Neuron (in vitro differentiated cells): Measurements from ENCODE around the gene PRR33.

Experiments
- H2AFZ ChIP-seq: one replicate; pipeline ENCODE4 v1.6.1; 2013; ENCODE audit warnings: low read depth, mild to moderate bottlenecking, inconsistent platforms, low read length, moderate library complexity
- H3K27me3 ChIP-seq: one replicate; pipeline ENCODE4 v1.6.1; 2013; ENCODE audit warnings: low read length; ENCODE audit not compliant: insufficient read depth
- H3K36me3 ChIP-seq: one replicate; pipeline ENCODE4 v1.6.1; 2013; ENCODE audit warnings: low read length; ENCODE audit not compliant: insufficient read depth
- H3K4me1 ChIP-seq: one replicate; pipeline ENCODE4 v1.6.1; 2013; ENCODE audit warnings: low read length; ENCODE audit not compliant: insufficient read depth
- H3K4me3 ChIP-seq: 2 replicates; pipeline ENCODE4 v1.5.1; 2013; ENCODE audit warnings: mild to moderate bottlenecking, low read length, moderate library complexity
- H3K9me3 ChIP-seq: one replicate; pipeline ENCODE4 v1.6.1; 2013; ENCODE audit warnings: low read length

The PRR33 gene

GRCh38 chr11:1883346-1884302 lies 8.1 kb downstream of the PRR33 start:
- Histone ChIP-seq H3K4me3 (no peak overlapping the region), H3K27me3 (peaks cover 7% of the 10 kb centered on the region), H3K4me1 (no peaks in the 10 kb centered on the region), H3K9me3 (no peaks in the 10 kb centered on the region), H2AFZ (no peak overlapping the region), H3K36me3 (no peaks in the 10 kb centered on the region)

- H3K9me3 ChIP-seq, result no peaks in the 10 kb centered on the region
- no peaks in the 10 kb centered on the region for H3K27me3 ChIP-seq
- H2AFZ ChIP-seq, result no peak overlapping the region
- no peaks in the 10 kb centered on the region for H3K4me1 ChIP-seq
- H3K4me3 ChIP-seq, result no peak overlapping the region
- H3K36me3 ChIP-seq, result no peaks in the 10 kb centered on the region
These were observed 9.1 kb downstream of the PRR33 start for GRCh38 chr11:1882265-1883238.

GRCh38 chr11:1881442-1882264 lies 10.0 kb downstream of the PRR33 start:
- Histone ChIP-seq H2AFZ (no peak overlapping the region), H3K4me1 (peaks cover 2% of the 10 kb centered on the region), H3K4me3 (no peak overlapping the region), H3K9me3 (no peaks in the 10 kb centered on the region), H3K27me3 (no peaks in the 10 kb centered on the region), H3K36me3 (no peaks in the 10 kb centered on the region)

GRCh38 chr11:1880746-1881441 lies 10.8 kb downstream of the PRR33 start:
- Histone ChIP-seq H3K36me3 (no peaks in the 10 kb centered on the region), H3K4me1 (peaks cover 2% of the 10 kb centered on the region), H3K9me3 (no peaks in the 10 kb centered on the region), H3K4me3 (no peak overlapping the region), H2AFZ (no peak overlapping the region), H3K27me3 (no peaks in the 10 kb centered on the region)

- H3K27me3 ChIP-seq, result no peaks in the 10 kb centered on the region
- no peaks in the 10 kb centered on the region for H3K9me3 ChIP-seq
- peaks cover 2% of the 10 kb centered on the region for H3K4me1 ChIP-seq
- H2AFZ ChIP-seq, result no peak overlapping the region
- H3K4me3 ChIP-seq, result no peak overlapping the region
- no peaks in the 10 kb centered on the region for H3K36me3 ChIP-seq
These were observed 11.6 kb downstream of the PRR33 start for GRCh38 chr11:1879941-1880720.

GRCh38 chr11:1879342-1879940 lies 12.3 kb downstream of the PRR33 start:
- Histone ChIP-seq H3K4me3 (no peak overlapping the region), H3K9me3 (no peaks in the 10 kb centered on the region), H3K27me3 (no peaks in the 10 kb centered on the region), H3K36me3 (no peaks in the 10 kb centered on the region), H2AFZ (no peak overlapping the region), H3K4me1 (peaks cover 2% of the 10 kb centered on the region)

GRCh38 chr11:1878137-1879031 lies 13.3 kb downstream of the PRR33 start:
- no peaks in the 10 kb centered on the region for H3K36me3 ChIP-seq
- H3K4me3 ChIP-seq, result no peak overlapping the region
- no peak overlapping the region for H2AFZ ChIP-seq
- H3K27me3 ChIP-seq, result no peaks in the 10 kb centered on the region
- no peaks in the 10 kb centered on the region for H3K9me3 ChIP-seq
- H3K4me1 ChIP-seq, result peaks cover 2% of the 10 kb centered on the region

- H3K4me1 ChIP-seq, result peaks cover 2% of the 10 kb centered on the region
- H3K4me3 ChIP-seq, result no peak overlapping the region
- no peaks in the 10 kb centered on the region for H3K9me3 ChIP-seq
These were observed 14.2 kb downstream of the PRR33 start for GRCh38 chr11:1877211-1878136.

GRCh38 chr11:1876361-1877063 lies 15.2 kb downstream of the PRR33 start:
- peaks cover 2% of the 10 kb centered on the region for H3K4me1 ChIP-seq
- no peak overlapping the region for H2AFZ ChIP-seq
- no peaks in the 10 kb centered on the region for H3K27me3 ChIP-seq
- no peak overlapping the region for H3K4me3 ChIP-seq
- no peaks in the 10 kb centered on the region for H3K36me3 ChIP-seq
- no peaks in the 10 kb centered on the region for H3K9me3 ChIP-seq

More at GRCh38 chr11:1877211-1878136, 14.2 kb downstream of the PRR33 start:
- H2AFZ ChIP-seq, result no peak overlapping the region
- no peaks in the 10 kb centered on the region for H3K36me3 ChIP-seq
- no peaks in the 10 kb centered on the region for H3K27me3 ChIP-seq
